ENCODE measurements around the gene EGFL6. TPM values are rescaled to one million over a fixed set of nuclear protein-coding genes. Genes with fewer than 3 reads are reported as not detected.

The EGFL6 gene, protein sequence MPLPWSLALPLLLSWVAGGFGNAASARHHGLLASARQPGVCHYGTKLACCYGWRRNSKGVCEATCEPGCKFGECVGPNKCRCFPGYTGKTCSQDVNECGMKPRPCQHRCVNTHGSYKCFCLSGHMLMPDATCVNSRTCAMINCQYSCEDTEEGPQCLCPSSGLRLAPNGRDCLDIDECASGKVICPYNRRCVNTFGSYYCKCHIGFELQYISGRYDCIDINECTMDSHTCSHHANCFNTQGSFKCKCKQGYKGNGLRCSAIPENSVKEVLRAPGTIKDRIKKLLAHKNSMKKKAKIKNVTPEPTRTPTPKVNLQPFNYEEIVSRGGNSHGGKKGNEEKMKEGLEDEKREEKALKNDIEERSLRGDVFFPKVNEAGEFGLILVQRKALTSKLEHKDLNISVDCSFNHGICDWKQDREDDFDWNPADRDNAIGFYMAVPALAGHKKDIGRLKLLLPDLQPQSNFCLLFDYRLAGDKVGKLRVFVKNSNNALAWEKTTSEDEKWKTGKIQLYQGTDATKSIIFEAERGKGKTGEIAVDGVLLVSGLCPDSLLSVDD
- 1.4 and 2.3 TPM in 2 replicates for total RNA-seq

DNA sequence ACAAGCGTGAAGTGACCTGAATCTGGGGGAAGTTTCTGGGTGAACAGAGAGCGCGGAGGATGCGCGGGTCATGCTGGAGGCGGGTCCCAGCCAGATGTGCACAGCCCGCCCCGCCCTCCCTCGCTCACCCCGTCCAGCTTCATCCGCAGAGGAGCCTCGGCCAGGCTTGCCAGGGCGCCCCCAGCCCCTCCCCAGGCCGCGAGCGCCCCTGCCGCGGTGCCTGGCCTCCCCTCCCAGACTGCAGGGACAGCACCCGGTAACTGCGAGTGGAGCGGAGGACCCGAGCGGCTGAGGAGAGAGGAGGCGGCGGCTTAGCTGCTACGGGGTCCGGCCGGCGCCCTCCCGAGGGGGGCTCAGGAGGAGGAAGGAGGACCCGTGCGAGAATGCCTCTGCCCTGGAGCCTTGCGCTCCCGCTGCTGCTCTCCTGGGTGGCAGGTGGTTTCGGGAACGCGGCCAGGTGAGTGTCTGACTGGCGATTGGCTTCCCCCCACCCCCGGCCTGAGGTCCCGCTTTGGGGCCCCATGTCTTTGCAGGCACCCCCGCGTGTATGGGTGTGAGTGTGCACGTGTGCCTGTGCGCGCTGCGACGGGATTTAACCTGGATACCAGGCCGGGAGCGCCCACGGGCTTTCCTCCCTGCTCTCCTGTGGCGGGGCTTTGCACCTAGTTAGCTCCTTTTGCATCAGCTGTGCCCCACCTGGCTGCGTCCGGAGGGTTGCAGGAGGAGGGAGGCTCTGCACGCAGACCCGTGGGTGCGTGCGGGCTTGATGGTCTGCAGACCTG lies at the start of gene EGFL6:
TSS of gene EGFL6 (plus strand) at position 123 of the 782 bp plus-strand sequence. CDS start at position 384, 261 bp downstream.
- Histone ChIP-seq H3K36me3 (ENCODE audit: control insufficient read depth, insufficient read depth, low read length) (no peaks in the 10 kb centered on the region), H3K4me3 (ENCODE audit: low read depth, low read length) (no peak within 1 kb of the TSS), H3K27me3 (ENCODE audit: control insufficient read depth, insufficient read depth, low read length) (peaks cover 36% of the 10 kb centered on the region)
- DNase-seq (ENCODE audit: low read depth), result no peak
- TF ChIP-seq, protein P1, sequence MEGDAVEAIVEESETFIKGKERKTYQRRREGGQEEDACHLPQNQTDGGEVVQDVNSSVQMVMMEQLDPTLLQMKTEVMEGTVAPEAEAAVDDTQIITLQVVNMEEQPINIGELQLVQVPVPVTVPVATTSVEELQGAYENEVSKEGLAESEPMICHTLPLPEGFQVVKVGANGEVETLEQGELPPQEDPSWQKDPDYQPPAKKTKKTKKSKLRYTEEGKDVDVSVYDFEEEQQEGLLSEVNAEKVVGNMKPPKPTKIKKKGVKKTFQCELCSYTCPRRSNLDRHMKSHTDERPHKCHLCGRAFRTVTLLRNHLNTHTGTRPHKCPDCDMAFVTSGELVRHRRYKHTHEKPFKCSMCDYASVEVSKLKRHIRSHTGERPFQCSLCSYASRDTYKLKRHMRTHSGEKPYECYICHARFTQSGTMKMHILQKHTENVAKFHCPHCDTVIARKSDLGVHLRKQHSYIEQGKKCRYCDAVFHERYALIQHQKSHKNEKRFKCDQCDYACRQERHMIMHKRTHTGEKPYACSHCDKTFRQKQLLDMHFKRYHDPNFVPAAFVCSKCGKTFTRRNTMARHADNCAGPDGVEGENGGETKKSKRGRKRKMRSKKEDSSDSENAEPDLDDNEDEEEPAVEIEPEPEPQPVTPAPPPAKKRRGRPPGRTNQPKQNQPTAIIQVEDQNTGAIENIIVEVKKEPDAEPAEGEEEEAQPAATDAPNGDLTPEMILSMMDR (IDR thresholded peaks at IDR 0.05; ENCODE audit: insufficient read depth, low read length, poor library complexity, severe bottlenecking), result no peak

DNA sequence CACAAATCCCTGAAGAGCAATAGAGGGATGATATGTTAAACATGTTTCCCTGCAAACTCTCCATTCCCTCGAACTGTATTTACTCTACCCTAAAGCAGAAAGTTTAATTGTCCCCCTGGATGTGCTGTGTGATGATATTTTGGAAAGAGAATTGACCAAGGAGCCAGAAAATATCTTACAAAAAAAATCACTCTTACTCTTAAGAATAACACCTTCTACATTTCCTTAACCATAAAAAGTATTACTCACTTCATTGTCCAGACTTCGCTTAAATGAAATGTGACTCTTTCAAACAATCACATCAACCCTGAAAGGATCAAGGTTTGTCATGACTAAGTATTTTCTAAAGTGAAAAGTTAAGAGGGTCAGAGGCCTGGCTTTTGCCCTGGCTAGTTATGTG lies 49.0 kb upstream of the EGFL6 start:
- TF ChIP-seq, protein P1 (IDR thresholded peaks at IDR 0.05; ENCODE audit: insufficient read depth, low read length, poor library complexity, severe bottlenecking), result no peak
- Histone ChIP-seq H3K4me3 (ENCODE audit: low read depth, low read length) (no peak overlapping the region), H3K27me3 (ENCODE audit: control insufficient read depth, insufficient read depth, low read length) (peaks cover 2% of the 10 kb centered on the region), H3K36me3 (ENCODE audit: control insufficient read depth, insufficient read depth, low read length) (no peaks in the 10 kb centered on the region)
- DNase-seq (ENCODE audit: low read depth), result no peak

DNA sequence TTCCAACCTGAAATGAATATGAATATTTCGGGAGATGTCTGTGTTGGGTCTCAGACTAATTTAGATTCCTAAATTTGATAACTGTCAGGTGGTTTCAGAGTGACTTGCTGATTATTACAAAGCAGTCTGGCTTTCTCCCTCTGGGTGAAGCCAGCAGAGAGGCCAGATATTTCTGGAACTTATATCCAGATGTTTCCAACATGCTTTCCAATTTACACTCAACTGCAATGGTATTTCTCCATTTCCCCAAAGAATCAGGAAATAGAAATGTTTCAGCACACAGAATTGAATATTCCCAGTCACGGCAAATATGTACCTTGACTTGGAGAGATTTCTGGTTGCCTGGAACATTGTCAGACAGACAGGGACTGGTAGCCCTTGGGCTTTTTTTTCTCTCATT lies 48.5 kb upstream of the EGFL6 start:
- DNase-seq (ENCODE audit: low read depth), result no peak
- Histone ChIP-seq H3K36me3 (ENCODE audit: control insufficient read depth, insufficient read depth, low read length) (no peaks in the 10 kb centered on the region), H3K27me3 (ENCODE audit: control insufficient read depth, insufficient read depth, low read length) (peaks cover 2% of the 10 kb centered on the region), H3K4me3 (ENCODE audit: low read depth, low read length) (no peak overlapping the region)
- TF ChIP-seq, protein P1 (IDR thresholded peaks at IDR 0.05; ENCODE audit: insufficient read depth, low read length, poor library complexity, severe bottlenecking), result no peak

DNA sequence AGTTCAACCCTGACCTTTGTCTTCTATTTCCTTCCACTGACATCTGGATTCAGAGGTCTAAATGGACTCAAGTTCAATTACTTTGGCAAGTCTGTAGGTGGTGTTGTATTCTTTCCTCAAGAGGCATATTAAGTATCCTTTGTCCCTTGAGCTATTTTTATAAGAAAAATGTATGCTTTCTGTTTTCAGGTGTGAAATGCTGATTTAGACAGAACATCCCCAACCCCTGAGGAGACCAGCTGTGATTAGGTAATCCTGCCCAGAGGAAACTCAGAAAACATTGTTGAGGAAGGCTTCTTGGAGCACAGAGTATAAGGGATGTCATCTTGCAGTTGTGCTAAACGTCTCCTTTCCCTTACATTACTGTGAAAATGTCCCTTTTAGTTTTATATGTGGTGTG lies 46.6 kb upstream of the EGFL6 start:
- Histone ChIP-seq H3K4me3 (ENCODE audit: low read depth, low read length) (no peak overlapping the region), H3K36me3 (ENCODE audit: control insufficient read depth, insufficient read depth, low read length) (no peaks in the 10 kb centered on the region), H3K27me3 (ENCODE audit: control insufficient read depth, insufficient read depth, low read length) (no peaks in the 10 kb centered on the region)
- DNase-seq (ENCODE audit: low read depth), result no peak
- TF ChIP-seq, protein P1 (IDR thresholded peaks at IDR 0.05; ENCODE audit: insufficient read depth, low read length, poor library complexity, severe bottlenecking), result no peak

DNA sequence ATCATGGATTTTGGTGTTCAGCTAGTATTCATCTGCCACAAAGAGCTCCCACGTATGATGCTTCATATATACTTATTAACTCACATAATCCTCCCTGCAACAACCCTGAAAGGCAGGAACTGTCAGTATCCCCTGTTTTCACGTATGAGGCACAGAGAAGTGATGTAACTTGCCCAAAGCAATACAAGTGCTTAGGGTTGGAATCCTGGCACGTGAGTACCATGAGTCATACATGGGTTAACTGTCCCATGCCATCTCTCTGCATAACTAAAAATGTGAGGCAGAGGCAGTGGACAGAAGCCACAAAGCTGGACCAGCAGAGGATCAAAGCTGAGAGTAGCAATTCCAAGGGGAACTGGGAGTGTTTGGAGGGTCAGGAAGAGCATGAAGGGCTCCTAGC lies 35.7 kb upstream of the EGFL6 start:
- DNase-seq (ENCODE audit: low read depth), result peak; percentile 1
- peaks cover 2% of the 10 kb centered on the region for H3K27me3 ChIP-seq (ENCODE audit: control insufficient read depth, insufficient read depth, low read length)
- H3K36me3 ChIP-seq (ENCODE audit: control insufficient read depth, insufficient read depth, low read length), result no peaks in the 10 kb centered on the region
- H3K4me3 ChIP-seq (ENCODE audit: low read depth, low read length), result no peak overlapping the region
- TF ChIP-seq, protein P1 (IDR thresholded peaks at IDR 0.05; ENCODE audit: insufficient read depth, low read length, poor library complexity, severe bottlenecking), result no peak

All from kidney epithelial cell (primary cell).